ENCODE measurements around the gene TRIM49B. TPM values are rescaled to one million over a fixed set of nuclear protein-coding genes. Genes with fewer than 3 reads are reported as not detected.
"Not testable (repeated sequence)": the region's sequence is repeated elsewhere in the genome, so short reads cannot be mapped to it uniquely, and the experiment has no call there.

Gene TRIM49B, protein sequence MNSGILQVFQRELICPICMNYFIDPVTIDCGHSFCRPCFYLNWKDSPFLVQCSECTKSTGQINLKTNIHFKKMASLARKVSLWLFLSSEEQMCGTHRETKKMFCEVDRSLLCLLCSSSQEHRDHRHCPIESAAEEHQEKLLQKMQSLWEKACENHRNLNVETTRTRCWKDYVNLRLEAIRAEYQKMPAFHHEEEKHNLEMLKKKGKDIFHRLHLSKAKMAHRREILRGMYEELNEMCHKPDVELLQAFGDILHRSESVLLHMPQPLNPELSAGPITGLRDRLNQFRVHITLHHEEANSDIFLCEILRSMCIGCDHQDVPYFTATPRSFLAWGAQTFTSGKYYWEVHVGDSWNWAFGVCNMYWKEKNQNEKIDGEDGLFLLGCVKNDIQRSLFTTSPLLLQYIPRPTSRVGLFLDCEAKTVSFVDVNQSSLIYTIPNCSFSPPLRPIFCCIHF
- not detected in 2 replicates for total RNA-seq (2014; rRNA removed; shearing (Covaris generic))

DNA sequence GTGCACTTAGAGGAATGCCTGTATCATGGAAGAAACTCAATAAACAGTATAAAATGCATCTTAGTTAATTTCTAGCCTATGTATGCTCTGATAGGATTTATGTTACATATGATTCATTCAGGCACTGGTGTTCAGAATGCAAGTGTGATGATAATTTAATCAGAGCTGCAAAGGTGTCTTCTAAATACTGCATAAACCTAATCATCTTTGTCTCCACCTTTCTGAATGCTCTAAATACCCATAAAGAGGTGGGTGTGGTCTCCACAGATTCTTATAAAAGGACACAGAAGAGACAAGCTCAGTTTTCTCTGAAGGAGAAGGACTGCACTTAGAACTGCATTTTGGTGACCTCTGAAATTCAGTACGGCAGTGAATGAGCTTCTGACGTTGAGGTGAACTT, at the start of gene TRIM49B:
TSS of gene TRIM49B (plus strand) at position 301 of the 400 bp plus-strand sequence. CDS start 2,777 bp downstream, outside the sequence.
- not testable (repeated sequence) for DNase-seq (ENCODE audit: low spot score)

DNA sequence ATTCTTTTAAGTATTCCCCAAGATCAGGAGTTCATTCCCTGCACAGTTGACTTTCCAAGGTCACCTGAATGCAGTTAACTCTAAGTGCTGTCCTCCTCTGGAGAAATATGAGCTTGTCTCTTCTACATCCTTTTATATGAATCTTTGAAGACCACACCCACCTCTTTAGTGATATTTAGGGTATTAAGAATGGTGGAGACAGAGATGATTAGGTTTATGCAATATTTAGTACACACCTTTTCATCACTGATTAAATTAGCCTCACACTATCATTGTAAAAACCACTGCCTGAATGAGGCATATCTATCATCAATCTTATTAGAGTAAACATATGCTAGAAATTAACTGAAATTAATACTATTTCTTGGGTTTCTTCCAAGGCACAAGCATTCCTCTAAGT, 44.8 kb upstream of the TRIM49B start, which contains the start of gene TRIM51G:
TSS of gene TRIM51G (minus strand) at position 101 of the 400 bp plus-strand sequence. CDS start 2,190 bp downstream, outside the sequence.
- not testable (repeated sequence) for DNase-seq (ENCODE audit: low spot score)

DNA sequence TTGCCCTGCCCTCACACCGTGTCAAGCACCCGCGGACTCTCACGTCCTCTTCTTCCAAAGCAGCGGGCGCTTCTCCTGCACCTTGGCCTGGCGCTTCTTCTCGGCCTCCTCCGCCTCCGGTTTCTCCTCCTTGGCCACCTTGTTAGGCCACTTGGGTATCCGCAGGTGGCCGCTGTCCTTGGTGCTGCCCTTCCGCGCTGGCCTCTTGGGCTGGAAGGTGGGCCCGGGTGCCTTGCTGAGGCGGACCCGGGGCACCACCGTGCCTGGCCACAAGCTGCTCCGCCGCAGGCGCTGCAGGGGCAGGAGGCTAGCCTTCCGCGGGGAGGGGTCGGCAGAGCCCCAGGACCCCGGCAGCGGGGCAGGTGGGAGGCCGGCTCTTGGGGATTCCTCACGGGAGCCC, 19.6 kb downstream of the TRIM49B start:
- not testable (repeated sequence) for DNase-seq (ENCODE audit: low spot score)

DNA sequence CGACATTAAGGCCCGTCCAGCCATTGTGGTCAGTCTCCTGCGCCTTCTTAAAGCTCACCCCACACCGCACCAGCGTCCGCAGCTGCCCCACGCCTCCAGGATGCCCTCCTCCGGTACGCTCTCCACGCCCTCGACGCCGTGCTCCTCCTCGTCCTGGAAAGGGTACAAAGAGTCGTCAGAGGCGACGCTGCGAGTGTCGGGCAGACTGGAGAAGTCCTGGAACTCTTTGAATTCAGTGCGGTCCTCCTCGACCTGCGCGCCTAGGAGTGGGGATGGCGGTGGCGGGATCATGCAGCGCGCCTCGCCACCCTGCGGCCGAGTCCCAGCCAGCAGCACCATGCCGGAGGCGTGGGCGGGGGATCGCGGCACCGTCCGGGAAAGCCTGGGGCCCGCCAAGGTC, 21.2 kb downstream of the TRIM49B start:
- not testable (repeated sequence) for DNase-seq (ENCODE audit: low spot score)

DNA sequence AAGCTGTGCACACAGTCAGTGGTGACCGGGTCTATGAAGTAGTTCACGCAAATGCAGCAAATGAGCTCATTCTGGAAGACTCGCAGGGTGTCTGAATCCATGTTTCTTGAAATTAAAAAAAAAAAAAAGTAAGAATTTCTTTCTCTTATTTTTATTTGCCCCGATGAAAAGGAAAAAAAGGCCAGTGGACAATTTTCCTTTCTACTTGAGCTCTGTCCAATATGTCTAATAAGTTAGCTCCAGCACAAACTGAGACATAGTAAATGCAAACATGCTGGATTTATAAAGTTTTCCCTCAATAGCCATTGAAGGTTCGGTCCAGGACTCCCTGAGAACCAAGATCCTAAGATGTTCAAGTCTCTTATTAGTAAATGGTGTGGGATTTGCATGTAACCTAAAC, 30.4 kb downstream of the TRIM49B start, which contains the start of gene TRIM64C:
TSS of gene TRIM64C (minus strand) at position 101 of the 400 bp plus-strand sequence. CDS start at position 101, 0 bp downstream.
- DNase-seq (ENCODE audit: low spot score) = not testable (repeated sequence)

DNA sequence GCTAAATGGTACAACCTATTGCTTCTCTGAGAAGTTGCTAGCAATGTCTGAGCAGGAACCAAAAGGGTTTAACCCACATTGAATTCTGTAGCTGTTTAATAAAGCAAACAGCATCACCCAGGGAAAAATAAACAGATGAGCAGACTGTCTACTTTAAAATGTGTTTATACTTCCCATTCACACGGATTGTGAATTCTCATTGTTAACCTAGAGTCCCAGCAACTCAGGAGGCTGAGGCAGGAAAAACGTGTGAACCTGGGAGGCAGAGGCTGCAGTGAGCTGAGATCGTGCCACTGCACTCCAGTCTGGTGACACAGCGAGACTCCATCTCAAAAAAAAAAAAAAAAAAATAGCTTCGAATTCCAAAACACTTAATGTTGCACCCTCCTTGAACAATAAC, 41.3 kb downstream of the TRIM49B start:
- DNase-seq (ENCODE audit: low spot score) = not testable (repeated sequence)

Other genes with a start within 250 kb of the TRIM49B start
- gene TRIM51G, start 44.9 kb upstream of the TRIM49B start, total RNA-seq (2014; rRNA removed; shearing (Covaris generic)) = not detected in 2 replicates
- gene TRIM64C, start 30.3 kb downstream of the TRIM49B start, total RNA-seq (2014; rRNA removed; shearing (Covaris generic)) = not detected in 2 replicates
- gene FOLH1, start 179.8 kb downstream of the TRIM49B start, total RNA-seq (2014; rRNA removed; shearing (Covaris generic)) = 1.5 and 4.6 TPM in 2 replicates

Measured in H4 (cell line).